AG09309 (cell line): Measurements from ENCODE around the gene BCAS2.
A peak's percentile ranks its signal among the peaks of the same experiment; 100 is the strongest.

Experiments used
- DNase-seq: peaks from one replicate; pipeline ENCODE4 v3.0.0-alpha.2; 2010; ENCODE audit warnings: low read depth
- H3K4me3 ChIP-seq: 2 replicates; pipeline ENCODE4 v1.5.1; 2011; ENCODE audit warnings: mild to moderate bottlenecking, low read depth, low read length, moderate library complexity; ENCODE audit not compliant: control insufficient read depth
- CTCF ChIP-seq: IDR thresholded peaks from 2 replicates; pipeline ENCODE4 v1.5.1; 2011; ENCODE audit warnings: mild to moderate bottlenecking, low read depth, low read length, inconsistent platforms; ENCODE audit not compliant: insufficient read depth, control insufficient read depth; ENCODE audit errors: missing control alignments

The BCAS2 gene

GRCh38 chr1:114561333-114561732 lies 20.1 kb downstream of the BCAS2 start:
- TF ChIP-seq CTCF = no peak
- no peak overlapping the region for H3K4me3 ChIP-seq
- DNase-seq = no peak

DNA sequence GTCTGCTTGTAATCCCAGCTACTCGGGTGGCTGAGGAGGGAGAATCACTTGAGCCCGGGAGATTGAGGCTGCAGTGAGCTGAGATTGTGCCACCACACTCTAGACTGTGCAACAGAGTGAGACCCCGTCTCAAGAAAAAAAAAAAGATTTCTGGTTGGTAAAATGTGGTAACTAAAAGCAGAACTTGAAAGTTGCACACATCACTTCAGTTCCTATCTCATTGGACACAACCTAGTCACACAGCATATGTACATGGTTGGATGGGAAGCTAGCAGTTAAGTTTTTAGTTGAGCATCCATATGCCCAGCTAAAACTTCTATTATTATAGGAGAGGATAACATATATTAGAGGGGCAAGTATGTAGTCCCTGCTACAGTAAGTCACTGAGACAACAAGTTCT lies 22.1 kb downstream of the BCAS2 start:
- TF ChIP-seq CTCF = no peak
- H3K4me3 ChIP-seq = no peak overlapping the region
- DNase-seq = no peak

DNA sequence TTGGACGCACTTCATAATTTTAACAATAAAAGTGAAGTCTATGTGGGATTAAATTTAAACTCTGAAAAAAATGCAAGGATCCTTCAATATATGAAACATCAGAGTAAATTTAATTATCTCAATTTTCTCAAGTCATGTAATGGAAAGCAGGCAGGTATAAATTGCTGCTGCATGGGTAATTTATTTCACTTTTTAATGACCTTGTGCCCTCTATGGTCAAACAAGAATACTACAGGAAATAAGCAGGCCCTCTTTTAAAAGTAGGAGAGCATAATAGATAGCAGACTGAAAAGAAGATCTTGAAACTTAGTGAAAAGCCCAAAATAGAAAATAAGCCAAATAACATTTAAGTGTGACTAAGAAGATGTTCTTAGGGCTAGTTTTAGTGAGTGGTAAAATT lies 22.9 kb downstream of the BCAS2 start:
- no peak for DNase-seq
- no peak overlapping the region for H3K4me3 ChIP-seq
- TF ChIP-seq CTCF = peak; percentile 12

DNA sequence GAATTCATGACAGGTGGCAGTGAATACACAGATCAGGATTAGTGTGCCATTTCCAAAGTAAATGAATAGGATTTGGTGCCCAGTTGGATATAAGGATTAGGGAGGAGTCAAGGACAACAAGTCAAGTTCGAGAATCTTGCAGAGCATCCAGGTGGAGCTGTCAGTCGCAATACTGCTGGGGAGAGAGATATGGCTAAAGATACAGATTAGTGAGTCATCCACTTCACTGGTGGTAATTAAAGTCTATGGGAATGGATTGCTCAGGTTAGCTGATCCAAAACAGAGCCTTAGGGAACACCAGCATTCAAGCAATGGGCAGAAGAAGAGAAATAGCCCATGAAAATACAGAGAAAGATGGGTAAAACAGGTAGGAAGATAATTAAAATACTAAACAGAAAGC lies 26.8 kb downstream of the BCAS2 start:
- H3K4me3 ChIP-seq = no peak overlapping the region
- DNase-seq = no peak
- no peak for TF ChIP-seq CTCF

DNA sequence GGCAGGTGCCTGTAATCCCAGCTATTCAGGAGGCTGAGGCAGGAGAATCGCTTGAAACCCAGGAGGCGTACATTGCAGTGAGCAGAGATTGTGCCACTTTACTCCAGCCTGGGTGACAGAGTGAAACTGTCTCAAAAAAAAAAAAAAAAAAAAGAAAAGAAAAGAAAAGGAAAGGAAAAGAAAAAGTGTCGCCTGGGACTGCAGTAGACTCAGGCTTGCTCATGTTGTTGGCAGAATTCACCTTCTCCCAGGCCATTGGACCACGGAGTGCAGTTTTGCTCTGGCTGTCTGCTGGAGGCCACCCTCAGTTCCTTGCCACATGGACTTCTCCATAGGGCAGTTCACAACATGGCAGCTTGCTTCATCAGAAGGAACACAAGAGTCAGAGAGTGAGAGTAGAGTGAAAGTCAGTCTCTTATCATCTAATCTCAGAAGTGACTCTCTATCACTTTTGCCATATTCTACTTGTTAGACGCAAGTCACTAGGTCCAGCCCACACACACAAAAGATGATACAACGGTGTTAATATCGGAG lies 29.2 kb downstream of the BCAS2 start:
- DNase-seq = no peak
- TF ChIP-seq CTCF = no peak
- no peak overlapping the region for H3K4me3 ChIP-seq

GRCh38 chr1:114551400-114551799 lies 30.0 kb downstream of the BCAS2 start:
- TF ChIP-seq CTCF = no peak
- H3K4me3 ChIP-seq = no peak overlapping the region
- no peak for DNase-seq

DNA sequence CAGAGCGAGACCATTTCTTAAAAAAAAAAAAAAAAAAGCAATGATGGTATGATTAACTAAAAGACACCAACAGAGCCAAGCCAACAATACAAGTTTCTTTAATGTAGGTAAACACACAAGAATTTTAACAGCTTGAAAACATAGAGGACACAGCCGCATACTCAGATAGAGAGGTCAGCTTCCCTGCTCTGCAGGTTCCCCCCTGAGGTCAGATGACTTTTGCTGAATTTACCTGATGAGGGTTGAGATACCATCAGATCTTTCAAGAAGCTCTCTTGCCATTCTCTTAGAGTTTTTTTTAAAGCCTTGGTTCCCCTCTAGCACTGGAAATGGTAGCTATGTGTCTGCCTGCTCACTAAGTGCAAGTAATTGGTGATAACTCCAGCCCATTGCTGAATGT lies 31.1 kb downstream of the BCAS2 start:
- no peak overlapping the region for H3K4me3 ChIP-seq
- no peak for TF ChIP-seq CTCF
- DNase-seq = no peak
